OCI-LY7 (cell line): ENCODE data around the gene UQCRC1. TPM values are rescaled to one million over a fixed set of nuclear protein-coding genes. Genes with fewer than 3 reads are reported as not detected.

Experiments
- BruUV-seq: library from RNA; stranded (reverse); fragments of 400-500 nt; replicated peaks from 2 replicates; lab custom pipeline; 2021; lab: Mats Ljungman, UMichigan
- CTCF ChIA-PET: fragments of 300-600 bp; sonication (Branson Sonifier 250); formaldehyde crosslinking; loops from one replicate; lab custom pipeline; 2022; ENCODE audit warnings: antibody characterized with exemption; ENCODE audit not compliant: unreplicated experiment; lab: Charles Lee
- POLR2A ChIA-PET: fragments of 300-600 bp; sonication (Branson Sonifier 250); formaldehyde crosslinking; loops from one replicate; lab custom pipeline; 2022; ENCODE audit warnings: antibody characterized with exemption; lab: Charles Lee
- DNase-seq: peaks from one replicate; pipeline ENCODE4 v3.0.0-alpha.2; 2015; ENCODE audit warnings: low spot score
- H2AFZ ChIP-seq: fragments of 200-600 bp; sonication (generic), shearing (Covaris generic); 2 replicates; pipeline ENCODE4 v1.6.1; 2014; ENCODE audit warnings: mild to moderate bottlenecking, antibody characterized with exemption, low read length, moderate library complexity
- H3K27ac ChIP-seq: fragments of 200-600 bp; sonication (generic); 2 replicates; pipeline ENCODE4 v1.5.1; 2014; ENCODE audit warnings: mixed run types, low read depth, mild to moderate bottlenecking, moderate library complexity, low read length, inconsistent platforms; ENCODE audit not compliant: poor library complexity, severe bottlenecking
- H3K36me3 ChIP-seq: fragments of 200-600 bp; sonication (generic); 2 replicates; pipeline ENCODE4 v1.6.1; 2014; ENCODE audit warnings: mild to moderate bottlenecking, antibody characterized with exemption, low read length, moderate library complexity, mixed read lengths; ENCODE audit not compliant: insufficient read depth
- H3K4me1 ChIP-seq: fragments of 200-600 bp; sonication (generic); 2 replicates; pipeline ENCODE4 v1.5.1; 2014; ENCODE audit warnings: mild to moderate bottlenecking, low read length; ENCODE audit not compliant: insufficient read depth, poor library complexity, severe bottlenecking
- H3K4me2 ChIP-seq: fragments of 200-600 bp; sonication (generic); 2 replicates; pipeline ENCODE4 v1.6.1; 2014; ENCODE audit warnings: mild to moderate bottlenecking, low read length
- H3K4me3 ChIP-seq: fragments of 200-600 bp; sonication (generic); 2 replicates; pipeline ENCODE4 v1.5.1; 2014; ENCODE audit warnings: mild to moderate bottlenecking, low read depth, low read length; ENCODE audit not compliant: poor library complexity, severe bottlenecking
- H3K79me2 ChIP-seq: fragments of 200-600 bp; sonication (generic); 2 replicates; pipeline ENCODE4 v1.6.1; 2016; ENCODE audit warnings: low read depth, mild to moderate bottlenecking, low read length, moderate library complexity, mixed read lengths; ENCODE audit not compliant: insufficient read depth
- H3K9me2 ChIP-seq: fragments of 200-600 bp; sonication (generic); 2 replicates; pipeline ENCODE4 v1.6.1; 2016; ENCODE audit warnings: mild to moderate bottlenecking, low read length, mixed read lengths; ENCODE audit not compliant: insufficient read depth
- H3K9me3 ChIP-seq: fragments of 200-600 bp; sonication (generic); 2 replicates; pipeline ENCODE4 v1.6.1; 2014; ENCODE audit warnings: mild to moderate bottlenecking, mixed run types, low read length, mixed read lengths
- H4K20me1 ChIP-seq: fragments of 200-600 bp; sonication (generic); 2 replicates; pipeline ENCODE4 v1.6.1; 2014; ENCODE audit warnings: mild to moderate bottlenecking, antibody characterized with exemption, low read length, moderate library complexity, mixed read lengths; ENCODE audit not compliant: insufficient read depth
- EZH2phosphoT487 ChIP-seq: fragments of 200-600 bp; sonication (generic); IDR thresholded peaks from 2 replicates; pipeline ENCODE4 v1.6.1; 2018; ENCODE audit warnings: low read depth, borderline replicate concordance, mild to moderate bottlenecking, mixed run types, antibody characterized with exemption, low read length, moderate library complexity, mixed read lengths
- intact Hi-C: fragments of 100-400 bp; cut with micrococcal nuclease; formaldehyde crosslinking; loops from one replicate; pipeline ENCODE4 v1.10.0; 2022; ENCODE audit not compliant: unreplicated experiment
- total RNA-seq, 2 experiments: library from RNA; depleted of rRNA in 1 of 2; stranded (reverse); fragments of >200 nt in 1 of 2; shearing (Covaris generic) in 1 of 2; gene quantifications; 2 replicates each; pipeline ENCODE4 v1.2.3, GENCODE V29; 2014 to 2022
- TF ChIP-seq, protein P1 (sequence below): fragments of 200-600 bp; sonication (generic); conservative IDR thresholded peaks from 2 replicates; pipeline ENCODE4 v1.5.1; 2014; ENCODE audit warnings: mild to moderate bottlenecking, antibody characterized with exemption, low read length, moderate library complexity, mixed read lengths

UQCRC1 gene
- total RNA-seq, 2 experiments from 2014 or later, result 125 to 194 TPM

DNA sequence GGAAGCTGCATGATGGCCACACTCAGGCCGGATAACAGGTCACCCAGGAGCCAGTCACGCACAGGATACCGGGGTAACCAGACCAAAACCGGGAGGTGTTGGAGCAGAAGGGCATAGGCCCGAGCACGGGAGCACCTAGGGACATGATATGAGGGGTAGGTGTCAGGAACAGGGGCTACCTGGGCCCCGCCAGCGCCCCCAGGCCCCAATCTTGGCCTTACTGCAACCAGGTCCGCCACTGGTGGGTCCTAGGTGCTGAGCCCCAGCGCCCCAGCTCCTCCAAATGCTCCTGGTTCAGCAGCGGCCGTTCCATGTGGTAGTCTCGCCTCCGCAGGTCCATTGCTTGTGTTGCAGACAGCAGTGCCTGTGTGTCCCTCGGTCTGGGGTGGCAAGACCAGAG, 23.8 kb upstream of the UQCRC1 start:
- no peak overlapping the region for H3K4me3 ChIP-seq
- no peaks in the 10 kb centered on the region for H3K9me2 ChIP-seq
- CTCF ChIA-PET, result interaction anchor here (0.8 kb wide), 1 partner anchor 194 kb away, joined by 3 read pairs; no protein-coding TSS in a partner anchor
- H3K27ac ChIP-seq, result no peak overlapping the region
- intact Hi-C loops, result loop anchor here (10.0 kb wide), 2 partner anchors 188 to 228 kb away; partner anchors contain the start of genes ATRIP, CCDC51 and TMA7
- no peak overlapping the region for H2AFZ ChIP-seq
- peaks cover 27% of the 10 kb centered on the region for H3K4me1 ChIP-seq
- BruUV-seq, result no TSS peak
- H3K36me3 ChIP-seq, result no peaks in the 10 kb centered on the region; the same call in 1 of the 2 replicates
- no peak overlapping the region for H3K4me2 ChIP-seq
- H3K79me2 ChIP-seq, result no peaks in the 10 kb centered on the region
- H4K20me1 ChIP-seq, result no peaks in the 10 kb centered on the region; the same call in 1 of the 2 replicates
- no peak for DNase-seq
- no peak for TF ChIP-seq EZH2phosphoT487
- TF ChIP-seq, protein P1, sequence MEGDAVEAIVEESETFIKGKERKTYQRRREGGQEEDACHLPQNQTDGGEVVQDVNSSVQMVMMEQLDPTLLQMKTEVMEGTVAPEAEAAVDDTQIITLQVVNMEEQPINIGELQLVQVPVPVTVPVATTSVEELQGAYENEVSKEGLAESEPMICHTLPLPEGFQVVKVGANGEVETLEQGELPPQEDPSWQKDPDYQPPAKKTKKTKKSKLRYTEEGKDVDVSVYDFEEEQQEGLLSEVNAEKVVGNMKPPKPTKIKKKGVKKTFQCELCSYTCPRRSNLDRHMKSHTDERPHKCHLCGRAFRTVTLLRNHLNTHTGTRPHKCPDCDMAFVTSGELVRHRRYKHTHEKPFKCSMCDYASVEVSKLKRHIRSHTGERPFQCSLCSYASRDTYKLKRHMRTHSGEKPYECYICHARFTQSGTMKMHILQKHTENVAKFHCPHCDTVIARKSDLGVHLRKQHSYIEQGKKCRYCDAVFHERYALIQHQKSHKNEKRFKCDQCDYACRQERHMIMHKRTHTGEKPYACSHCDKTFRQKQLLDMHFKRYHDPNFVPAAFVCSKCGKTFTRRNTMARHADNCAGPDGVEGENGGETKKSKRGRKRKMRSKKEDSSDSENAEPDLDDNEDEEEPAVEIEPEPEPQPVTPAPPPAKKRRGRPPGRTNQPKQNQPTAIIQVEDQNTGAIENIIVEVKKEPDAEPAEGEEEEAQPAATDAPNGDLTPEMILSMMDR, result no peak
- POLR2A ChIA-PET, result interaction anchor here (1.2 kb wide), 1 partner anchor 25 kb away, joined by 3 read pairs; no protein-coding TSS in a partner anchor
- no peaks in the 10 kb centered on the region for H3K9me3 ChIP-seq

DNA sequence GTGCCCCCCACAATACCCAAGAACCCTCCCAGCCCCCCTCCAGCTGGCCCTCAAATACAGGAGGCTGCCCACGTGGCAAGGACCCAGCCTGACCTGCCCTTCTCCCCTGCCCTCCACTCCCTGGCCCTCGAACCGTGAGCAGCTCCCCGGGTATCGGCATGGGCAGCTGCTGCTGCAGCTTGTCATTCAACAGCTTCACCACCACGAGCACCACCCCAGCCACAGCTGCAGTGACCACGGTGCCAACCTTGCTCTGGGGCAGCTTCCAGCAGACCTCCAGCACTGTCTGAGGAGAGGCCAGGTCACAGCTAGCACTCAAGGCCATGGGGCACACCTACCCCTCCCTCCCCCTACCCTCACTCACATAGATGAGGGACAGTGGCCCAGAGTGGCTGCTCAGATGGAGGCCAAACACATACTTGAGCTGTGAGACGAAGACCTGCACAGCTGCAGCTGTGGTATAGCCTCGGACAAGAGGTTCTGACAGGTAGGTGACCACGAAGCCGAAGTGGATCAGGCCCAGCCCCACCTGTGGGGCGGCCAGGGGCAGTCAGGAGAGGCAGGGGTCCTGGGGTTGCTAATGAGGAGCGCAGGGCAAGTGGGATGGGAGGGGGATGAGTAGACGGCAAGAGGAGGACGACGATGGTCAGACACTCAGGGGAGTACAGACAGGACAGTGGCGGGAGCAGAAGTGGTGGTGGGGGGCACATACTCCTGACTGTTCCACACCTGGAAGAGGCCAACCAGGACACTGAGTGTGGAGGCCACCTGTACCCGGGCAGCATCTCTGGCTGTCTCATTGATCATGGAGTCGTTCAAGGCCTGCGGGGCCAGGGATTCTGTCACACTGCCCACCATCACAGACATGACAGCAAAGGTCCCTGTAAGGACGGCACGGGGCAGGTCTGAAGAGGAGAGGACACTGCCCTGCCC, 22.3 kb upstream of the UQCRC1 start:
- Histone ChIP-seq H4K20me1 (no peaks in the 10 kb centered on the region; the same call in 1 of the 2 replicates), H3K9me3 (no peaks in the 10 kb centered on the region), H3K4me2 (no peak overlapping the region), H3K27ac (no peak overlapping the region), H3K36me3 (no peaks in the 10 kb centered on the region; the same call in 1 of the 2 replicates), H3K4me3 (no peak overlapping the region), H3K9me2 (no peaks in the 10 kb centered on the region), H3K4me1 (peaks cover 20% of the 10 kb centered on the region), H3K79me2 (no peaks in the 10 kb centered on the region), H2AFZ (no peak overlapping the region)
- BruUV-seq, result no TSS peak
- ChIA-PET CTCF (no interaction called here), POLR2A (interaction anchor here (1.2 kb wide), 1 partner anchor 26 kb away, joined by 3 read pairs; no protein-coding TSS in a partner anchor)
- intact Hi-C loops, result loop anchor here (10.0 kb wide), 2 partner anchors 187 to 227 kb away; partner anchors contain the start of genes ATRIP, CCDC51 and TMA7
- TF ChIP-seq EZH2phosphoT487, result no peak
- TF ChIP-seq, protein P1, result no peak
- DNase-seq, result no peak
